PC-3 (cell line): ENCODE results near the gene TPX2.

Experiments used
- CTCF ChIP-seq: fragments of 300-600 bp; sonication (generic); conservative IDR thresholded peaks from 2 replicates; pipeline ENCODE4 v1.5.1; 2017; ENCODE audit warnings: antibody characterized with exemption, low read depth, mild to moderate bottlenecking, low read length
- EZH2 ChIP-seq: fragments of 300-600 bp; sonication (generic); IDR thresholded peaks from one replicate; pipeline ENCODE4 v1.6.1; 2017; ENCODE audit warnings: antibody characterized with exemption, mild to moderate bottlenecking, low read length; ENCODE audit not compliant: unreplicated experiment
- EZH2phosphoT487 ChIP-seq: fragments of 300-600 bp; sonication (generic); IDR thresholded peaks from 2 replicates; pipeline ENCODE4 v1.6.1; 2018; ENCODE audit warnings: mild to moderate bottlenecking, antibody characterized with exemption, low read length, borderline replicate concordance

GRCh38 chr20:31739550-31739977 lies 474 bp downstream of the TPX2 start:
- TF ChIP-seq EZH2 (no peak), CTCF (no peak), EZH2phosphoT487 (no peak)
